Subcutaneous abdominal adipose tissue (tissue), 5 donors: Measurements from ENCODE around the gene S1PR4.
"Not testable (repeated sequence)": the region's sequence is repeated elsewhere in the genome, so short reads cannot be mapped to it uniquely, and the experiment has no call there.

Experiments
- H3K27ac ChIP-seq: one replicate; pipeline ENCODE4 v1.7.0; 2013; ENCODE audit warnings: low read depth, mild to moderate bottlenecking, inconsistent platforms, low read length, moderate library complexity
- H3K27me3 ChIP-seq, 5 donors: one replicate each; pipeline ENCODE4 v1.7.0; 2013; ENCODE audit warnings: low read length in 5 of 5, inconsistent platforms in 1 of 5; ENCODE audit not compliant: control insufficient read depth in 5 of 5, insufficient read depth in 4 of 5
- H3K36me3 ChIP-seq, 5 donors: one replicate each; pipeline ENCODE4 v1.7.0; 2013; ENCODE audit warnings: low read length in 5 of 5; ENCODE audit not compliant: control insufficient read depth in 5 of 5, insufficient read depth in 5 of 5
- H3K4me1 ChIP-seq, 5 donors: one replicate each; pipeline ENCODE4 v1.7.0; 2013; ENCODE audit warnings: low read length in 5 of 5, mild to moderate bottlenecking in 3 of 5, moderate library complexity in 1 of 5; ENCODE audit not compliant: control insufficient read depth in 5 of 5, insufficient read depth in 5 of 5
- H3K4me3 ChIP-seq, 5 donors: one replicate each; pipeline ENCODE4 v1.7.0; 2013; ENCODE audit warnings: low read length in 5 of 5, low read depth in 1 of 5
- H3K9ac ChIP-seq, 5 donors: one replicate each; pipeline ENCODE4 v1.7.0; 2013; ENCODE audit warnings: low read length in 5 of 5, mild to moderate bottlenecking in 4 of 5, moderate library complexity in 3 of 5
- H3K9me3 ChIP-seq, 5 donors: one replicate each; pipeline ENCODE4 v1.7.0; 2013; ENCODE audit warnings: low read length in 5 of 5; ENCODE audit not compliant: control insufficient read depth in 5 of 5
- donor health status: healthy.
- donor health status: healthy.
- donor health status: healthy.
- donor health status: healthy.
- donor health status: healthy.

Gene S1PR4

GRCh38 chr19:3202895-3203294, 24.3 kb downstream of the S1PR4 start:
- not testable (repeated sequence) for H3K27ac ChIP-seq, H3K4me1 ChIP-seq, H3K9ac ChIP-seq, H3K4me3 ChIP-seq, H3K9me3 ChIP-seq, H3K27me3 ChIP-seq
- H3K36me3 ChIP-seq = peaks cover 0 to 75% (median 51%) of the 10 kb centered on the region in 5 donors

- no peak overlapping the region for H3K4me3 ChIP-seq
- H3K27ac ChIP-seq = no peak overlapping the region
Observed at GRCh38 chr19:3203805-3204645, 25.5 kb downstream of the S1PR4 start.

GRCh38 chr19:3204646-3205275, 26.2 kb downstream of the S1PR4 start:
- no peaks in the 10 kb centered on the region for H3K27me3 ChIP-seq
- H3K27ac ChIP-seq = no peak overlapping the region
- H3K4me1 ChIP-seq = no peaks in the 10 kb centered on the region
- no peak overlapping the region for H3K4me3 ChIP-seq
- H3K9me3 ChIP-seq = no peaks in the 10 kb centered on the region
- H3K9ac ChIP-seq = no peak overlapping the region
- H3K36me3 ChIP-seq = peaks cover 0 to 78% (median 52%) of the 10 kb centered on the region in 5 donors

More at GRCh38 chr19:3203805-3204645, 25.5 kb downstream of the S1PR4 start:
- H3K9ac ChIP-seq = no peak overlapping the region
- no peaks in the 10 kb centered on the region for H3K9me3 ChIP-seq
- no peaks in the 10 kb centered on the region for H3K4me1 ChIP-seq
- no peaks in the 10 kb centered on the region for H3K27me3 ChIP-seq
- H3K36me3 ChIP-seq = peaks cover 0 to 79% (median 56%) of the 10 kb centered on the region in 5 donors

- Histone ChIP-seq H3K4me1 (no peaks in the 10 kb centered on the region), H3K27me3 (no peaks in the 10 kb centered on the region), H3K9me3 (no peaks in the 10 kb centered on the region), H3K4me3 (no peak overlapping the region), H3K36me3 (peaks cover 0 to 71% (median 52%) of the 10 kb centered on the region in 5 donors), H3K27ac (no peak overlapping the region), H3K9ac (no peak overlapping the region)
Observed at GRCh38 chr19:3206216-3206953, 27.8 kb downstream of the S1PR4 start.

GRCh38 chr19:3207461-3208242, 29.1 kb downstream of the S1PR4 start:
- Histone ChIP-seq H3K36me3 (peaks cover 0 to 61% (median 43%) of the 10 kb centered on the region in 5 donors), H3K4me1 (no peaks in the 10 kb centered on the region), H3K27ac (no peak overlapping the region), H3K9ac (no peak overlapping the region), H3K27me3 (no peaks in the 10 kb centered on the region), H3K9me3 (no peaks in the 10 kb centered on the region), H3K4me3 (no peak overlapping the region)

- Histone ChIP-seq H3K4me1 (no peaks in the 10 kb centered on the region), H3K27me3 (no peaks in the 10 kb centered on the region), H3K4me3 (no peak overlapping the region), H3K27ac (no peak overlapping the region), H3K9ac (no peak overlapping the region), H3K9me3 (no peaks in the 10 kb centered on the region), H3K36me3 (peaks cover 0 to 54% (median 42%) of the 10 kb centered on the region in 5 donors)
Observed at GRCh38 chr19:3208317-3209207, 30.0 kb downstream of the S1PR4 start.

GRCh38 chr19:3210347-3211017, 31.9 kb downstream of the S1PR4 start:
- no peaks in the 10 kb centered on the region for H3K27me3 ChIP-seq
- no peak overlapping the region for H3K9ac ChIP-seq
- H3K36me3 ChIP-seq = peaks cover 0 to 35% (median 23%) of the 10 kb centered on the region in 5 donors
- H3K4me1 ChIP-seq = no peaks in the 10 kb centered on the region
- H3K4me3 ChIP-seq = no peak overlapping the region
- H3K9me3 ChIP-seq = no peaks in the 10 kb centered on the region
- H3K27ac ChIP-seq = no peak overlapping the region

- Histone ChIP-seq H3K27ac (no peak overlapping the region), H3K36me3 (peaks cover 0 to 30% (median 21%) of the 10 kb centered on the region in 5 donors), H3K4me1 (no peaks in the 10 kb centered on the region), H3K27me3 (no peaks in the 10 kb centered on the region), H3K9ac (no peak overlapping the region), H3K9me3 (no peaks in the 10 kb centered on the region), H3K4me3 (no peak overlapping the region)
Observed at GRCh38 chr19:3211191-3211590, 32.6 kb downstream of the S1PR4 start.
